ENCODE results near the gene HRK.

The HRK gene

DNA sequence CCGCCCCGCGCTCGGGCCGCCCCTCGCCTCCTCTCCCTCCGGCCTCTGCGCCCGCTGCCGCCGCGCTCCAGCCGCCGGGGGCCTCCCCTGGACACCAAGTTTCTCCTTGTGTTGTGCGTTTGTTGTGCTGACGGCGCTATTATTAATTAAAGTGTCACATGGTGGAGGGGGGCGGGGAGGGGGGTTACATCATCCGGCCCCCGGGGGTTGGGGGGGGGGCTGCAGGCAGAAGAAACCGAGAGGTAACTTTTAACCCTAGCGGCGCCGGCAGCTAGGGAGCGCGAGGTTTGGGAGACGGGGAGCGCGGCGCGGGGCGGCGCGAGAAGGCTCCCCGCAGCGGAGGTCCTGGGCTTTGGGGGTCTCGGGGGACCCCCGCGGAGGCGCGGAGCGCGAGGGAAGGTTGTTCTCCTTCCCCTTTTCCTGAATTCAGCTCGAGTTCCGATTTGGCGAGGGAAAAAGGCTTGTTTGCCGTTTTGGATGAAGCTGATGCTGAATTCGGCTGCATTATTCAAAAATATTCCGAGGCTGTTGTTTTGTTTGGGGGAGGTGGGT lies at the start of gene HRK:
HRK (minus strand) TSS at position 117 of the 552 bp plus-strand sequence. CDS start 134 bp downstream, outside the sequence.
- FAIRE-seq, result no peak
- peak; percentile 53 for DNase-seq (ENCODE audit: low spot score)

DNA sequence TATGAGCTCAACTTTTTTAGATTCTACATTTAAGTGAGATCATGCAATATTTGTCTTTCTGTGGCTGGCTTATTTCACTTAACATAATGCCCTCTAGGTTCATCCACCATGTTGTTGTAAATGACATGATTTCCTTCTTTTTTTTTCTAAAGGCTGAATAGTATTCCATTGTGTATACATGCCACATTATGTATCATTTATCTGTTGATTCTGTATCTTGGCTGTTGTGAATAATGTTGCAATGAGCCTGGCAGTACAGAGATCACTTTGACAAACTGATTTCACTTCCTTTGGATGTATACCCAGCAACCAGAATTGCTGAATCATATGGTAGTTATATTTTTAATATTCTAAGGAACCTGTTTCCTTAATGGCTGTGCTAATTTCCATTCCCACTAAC lies 48.6 kb upstream of the HRK start:
- FAIRE-seq (no peak), DNase-seq (ENCODE audit: low spot score) (no peak)

DNA sequence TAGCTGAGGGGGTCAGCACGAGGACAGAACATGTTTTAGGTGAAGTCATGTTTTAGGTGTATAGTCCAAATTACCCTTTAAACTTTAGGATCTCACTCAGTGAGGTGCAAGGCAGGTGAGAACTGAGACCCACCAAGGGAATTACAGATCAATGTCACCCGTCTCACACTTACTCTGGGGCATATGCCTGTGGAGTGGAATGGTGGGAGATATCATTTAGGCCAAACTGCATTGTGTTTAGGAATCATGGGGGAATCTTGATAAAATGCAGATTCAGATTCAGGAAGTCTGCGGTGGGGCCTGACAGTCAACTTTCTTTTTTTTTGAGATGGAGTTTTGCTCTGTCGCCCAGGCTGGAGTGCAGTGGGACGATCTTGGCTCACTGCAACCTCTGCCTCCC lies 47.3 kb upstream of the HRK start:
- FAIRE-seq, result no peak
- DNase-seq (ENCODE audit: low spot score), result no peak

DNA sequence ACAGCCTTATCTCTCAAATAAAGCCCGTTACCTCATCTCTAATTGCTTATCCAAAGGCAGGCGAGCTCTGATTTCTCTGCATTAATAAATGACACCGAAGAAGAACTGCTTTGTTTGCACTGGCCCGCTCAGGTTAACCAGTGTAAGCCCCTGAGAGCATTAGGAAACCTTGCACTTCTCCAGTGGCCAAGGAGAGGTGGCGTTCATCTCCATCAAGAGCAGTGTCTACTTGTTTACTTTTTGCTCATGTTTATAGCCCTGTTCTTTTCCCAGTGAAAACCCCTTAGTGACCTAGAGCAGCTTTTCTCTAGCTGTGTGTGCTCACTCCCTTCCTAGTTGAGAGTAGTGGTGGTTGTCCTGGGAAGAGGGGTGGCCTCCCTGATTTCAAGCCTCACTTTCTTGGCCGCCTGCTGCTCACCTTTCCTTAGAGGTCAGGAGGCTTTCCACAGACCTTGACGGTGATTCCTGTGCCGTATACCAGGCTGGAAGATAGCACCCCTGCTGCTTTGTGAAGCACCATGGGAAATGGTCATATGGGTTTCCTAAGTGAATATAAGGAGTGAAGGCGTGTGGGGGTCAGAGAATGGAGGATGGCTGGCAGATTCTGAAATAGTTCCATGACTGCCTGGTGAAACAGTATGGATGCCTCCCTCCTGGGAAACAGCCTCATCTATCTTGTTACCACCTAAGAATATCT lies 46.2 kb upstream of the HRK start:
- DNase-seq (ENCODE audit: low spot score) (no peak), FAIRE-seq (no peak)

DNA sequence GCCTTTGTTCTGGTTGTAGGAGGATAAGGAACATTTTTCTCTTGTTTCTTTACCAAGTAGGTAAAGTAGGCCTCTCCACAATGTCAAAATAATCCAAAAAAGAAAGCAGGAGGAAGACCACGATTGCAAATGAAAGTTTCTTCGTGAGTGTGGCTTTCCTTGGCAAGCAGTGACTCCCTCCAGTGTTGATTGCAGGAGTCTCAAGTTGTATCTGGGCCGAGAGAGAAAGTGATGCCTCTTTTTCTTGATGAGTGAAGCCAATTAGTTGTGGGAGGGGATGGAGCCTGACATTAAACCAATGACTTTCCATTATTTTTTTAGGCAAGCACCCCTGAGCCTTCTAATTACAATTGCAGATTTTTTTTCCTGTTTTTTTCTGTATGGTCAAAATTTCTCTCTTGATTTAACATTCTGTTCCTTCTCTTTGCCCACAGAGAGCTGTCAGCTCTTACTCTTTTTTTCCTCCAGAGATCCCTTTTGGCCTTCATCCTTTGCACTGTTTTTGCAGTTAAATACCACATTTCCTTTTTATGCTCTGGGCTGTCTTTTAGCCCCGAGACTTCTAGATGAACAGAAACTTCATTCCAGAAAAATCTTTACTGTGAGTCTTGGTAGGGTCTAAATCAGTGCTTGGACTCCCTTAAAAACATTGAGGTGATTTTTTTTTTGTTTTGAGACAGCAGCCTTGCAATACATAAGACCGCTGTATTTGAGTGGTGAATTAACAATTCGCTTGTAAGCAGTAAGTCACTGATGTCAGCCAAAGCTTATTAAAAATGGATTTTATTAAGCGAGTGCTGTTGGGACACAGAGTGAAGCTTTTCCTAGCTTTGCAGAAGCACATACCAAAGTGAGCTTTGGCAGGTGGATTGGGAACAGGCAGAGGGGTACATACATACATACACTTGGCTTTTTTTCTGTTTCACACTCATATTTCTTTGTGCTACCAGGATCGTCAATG lies 45.3 kb upstream of the HRK start:
- no peak for DNase-seq (ENCODE audit: low spot score)
- FAIRE-seq, result no peak

DNA sequence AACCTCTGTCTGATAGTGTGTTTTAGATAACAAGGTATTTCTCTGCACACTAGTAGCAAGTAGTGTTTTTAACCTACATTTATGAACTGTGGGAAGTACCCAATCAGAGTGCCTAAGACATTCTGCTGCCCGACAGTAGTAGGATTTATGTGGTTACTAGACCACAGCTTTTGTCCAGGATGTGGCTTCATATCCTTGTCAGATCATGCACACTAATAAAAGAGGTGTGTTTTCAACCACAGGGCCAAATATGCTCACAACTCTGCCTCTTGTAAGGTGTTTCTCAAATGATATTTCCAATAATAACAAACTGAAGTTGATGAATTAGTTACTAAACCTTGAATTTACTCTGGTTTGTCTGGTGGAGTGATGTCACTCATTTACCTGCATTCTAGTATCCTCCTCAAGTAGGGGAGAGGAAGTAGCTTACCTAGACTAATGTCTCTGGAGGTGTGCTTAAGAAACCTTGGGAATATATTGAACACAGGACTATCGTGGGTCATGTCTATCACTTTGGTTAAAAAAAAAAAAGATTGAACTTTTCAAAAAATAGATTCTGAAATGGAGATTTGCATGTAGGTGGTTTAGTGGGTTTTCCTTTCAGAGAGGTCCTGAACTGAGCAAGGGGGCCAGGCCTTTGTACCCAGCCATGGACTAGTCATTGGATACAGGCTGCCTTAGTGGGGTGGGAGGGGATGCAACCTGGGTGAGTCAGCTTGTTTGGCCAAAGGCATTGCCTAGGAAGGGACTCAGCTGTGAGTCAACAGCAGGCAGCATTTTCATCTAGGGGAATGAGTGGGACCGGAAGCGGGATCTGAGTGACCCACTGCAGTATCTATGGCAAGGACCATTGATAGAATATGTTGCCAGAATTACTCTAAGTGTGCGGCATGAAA lies 43.6 kb upstream of the HRK start:
- FAIRE-seq (peak; percentile 83), DNase-seq (ENCODE audit: low spot score) (peak; percentile 87)

DNA sequence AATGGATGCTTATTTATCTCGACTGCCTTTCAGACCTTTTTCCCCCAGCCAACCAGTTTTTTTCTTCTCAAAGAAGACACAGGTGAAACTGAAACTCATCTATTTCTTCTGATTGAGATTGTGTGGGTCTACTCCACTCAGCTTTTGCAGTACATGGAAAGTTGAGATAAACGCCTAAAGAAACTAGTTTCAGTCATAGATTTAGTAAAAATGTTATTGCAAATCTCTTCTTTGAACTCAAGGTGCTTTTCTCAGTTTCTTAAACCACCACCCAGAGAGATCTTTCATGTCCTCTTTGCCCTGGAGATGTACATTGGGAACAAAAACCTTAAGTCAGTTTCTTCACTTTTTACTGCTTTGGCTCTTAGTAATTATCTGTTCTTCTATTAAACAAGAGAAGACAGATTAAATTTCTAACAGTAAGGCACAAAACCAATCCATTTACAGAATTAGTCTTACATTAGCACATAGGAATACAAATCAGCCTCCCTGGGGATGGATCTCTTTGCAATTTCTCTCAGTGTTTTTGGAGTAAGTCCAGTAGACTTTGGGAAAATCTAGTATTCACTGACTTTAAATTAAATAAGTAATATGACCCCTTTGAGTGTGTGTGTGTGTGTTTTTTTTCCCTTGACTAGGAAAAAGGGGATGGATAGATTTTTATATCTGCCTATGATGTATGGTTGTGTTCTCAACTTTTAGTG lies 41.1 kb upstream of the HRK start:
- FAIRE-seq (no peak), DNase-seq (ENCODE audit: low spot score) (no peak)

DNA sequence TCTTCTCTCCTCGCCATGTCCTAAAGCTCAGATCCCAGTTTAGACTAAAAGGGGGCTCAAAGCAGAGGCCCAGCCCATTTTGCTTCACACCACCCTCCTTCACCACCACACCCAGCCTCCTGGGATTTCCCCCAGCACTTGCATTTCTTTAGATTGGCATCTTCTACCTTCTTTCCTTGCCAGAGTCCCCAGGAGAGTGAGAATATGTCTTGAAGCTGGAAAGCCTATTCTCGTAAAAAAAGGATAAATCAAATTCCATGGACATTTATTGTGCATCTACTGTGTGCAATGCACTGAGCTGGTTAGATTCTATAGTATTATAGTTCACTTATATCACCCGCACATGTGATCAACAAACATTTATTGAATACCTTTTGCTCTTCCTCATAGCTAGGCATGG lies 39.7 kb upstream of the HRK start:
- no peak for DNase-seq (ENCODE audit: low spot score)
- FAIRE-seq, result no peak

DNA sequence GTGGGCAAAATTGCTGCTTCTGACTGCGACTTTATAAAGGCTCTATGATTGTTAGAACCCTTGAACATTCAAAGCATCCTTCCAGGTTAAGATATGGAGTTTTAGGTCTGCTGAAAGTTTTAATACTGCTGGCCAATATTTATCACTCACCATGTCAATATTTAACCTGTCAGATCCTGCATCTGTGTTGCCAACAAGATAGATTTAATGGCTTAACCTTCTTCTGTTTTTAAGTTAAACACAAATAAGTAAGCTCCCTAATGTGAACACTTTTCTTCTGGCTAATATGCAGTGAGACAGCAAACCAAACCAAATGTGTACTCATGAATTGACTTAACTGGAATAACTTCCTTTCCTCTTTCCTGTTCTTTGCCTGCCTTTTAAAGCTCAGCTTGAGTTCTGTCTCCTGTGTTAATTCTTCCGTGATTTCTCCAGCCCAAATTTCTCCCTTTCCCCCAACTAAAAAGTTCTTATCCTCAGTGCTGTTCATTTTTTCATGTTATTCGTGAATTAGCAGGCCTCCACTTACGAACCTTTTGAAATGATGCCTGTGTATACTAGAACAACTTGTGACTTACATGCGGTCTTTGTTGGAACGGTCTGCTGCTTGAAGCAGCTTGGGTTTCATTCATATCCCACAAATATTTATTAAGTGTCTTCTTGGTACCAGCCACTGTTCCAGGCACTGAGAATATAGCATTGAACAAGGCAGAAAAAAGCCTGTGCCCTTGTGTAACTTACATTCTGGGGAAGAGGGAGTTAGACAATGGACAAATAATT lies 38.7 kb upstream of the HRK start:
- FAIRE-seq (no peak), DNase-seq (ENCODE audit: low spot score) (no peak)

DNA sequence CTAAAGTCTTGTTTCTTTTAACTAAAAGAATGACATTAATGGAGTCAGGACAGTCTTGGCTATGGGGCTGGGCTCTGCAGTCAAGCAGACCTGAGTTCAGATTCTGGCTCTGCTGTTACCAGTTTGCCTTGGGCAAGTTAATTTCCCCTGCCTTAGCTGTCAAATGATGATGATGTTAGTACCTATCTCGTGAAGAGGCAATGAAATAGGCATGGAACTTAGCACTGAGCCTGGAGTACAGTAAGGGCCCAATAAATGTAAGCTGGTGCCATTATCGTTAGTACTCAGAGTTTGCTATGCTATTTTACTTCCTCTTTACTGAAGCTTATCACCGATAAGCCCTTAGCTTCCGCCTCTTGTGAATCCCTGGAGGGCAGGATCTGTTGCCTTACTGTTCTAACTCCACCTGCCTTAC lies 38.0 kb upstream of the HRK start:
- DNase-seq (ENCODE audit: low spot score), result no peak
- no peak for FAIRE-seq

DNA sequence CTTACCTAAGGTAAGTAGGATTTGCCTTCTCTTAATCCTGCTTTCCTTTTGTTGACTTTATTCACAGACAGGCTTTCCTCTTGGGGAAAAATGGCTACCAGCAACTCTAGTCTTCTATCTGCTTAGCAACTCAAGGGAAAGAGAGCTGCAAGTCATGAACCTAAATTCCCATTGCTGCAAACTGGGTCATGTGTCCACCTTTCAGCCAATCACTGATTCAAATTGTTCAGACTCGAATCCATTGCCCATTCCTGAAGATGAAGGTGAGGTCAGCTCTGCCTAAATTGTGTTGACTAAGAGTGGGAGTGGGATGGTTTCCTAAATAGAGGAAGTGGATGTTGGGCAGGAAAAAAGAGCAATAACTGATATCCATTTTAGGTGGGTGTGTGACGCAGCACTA lies 37.2 kb upstream of the HRK start:
- FAIRE-seq (no peak), DNase-seq (ENCODE audit: low spot score) (no peak)

DNA sequence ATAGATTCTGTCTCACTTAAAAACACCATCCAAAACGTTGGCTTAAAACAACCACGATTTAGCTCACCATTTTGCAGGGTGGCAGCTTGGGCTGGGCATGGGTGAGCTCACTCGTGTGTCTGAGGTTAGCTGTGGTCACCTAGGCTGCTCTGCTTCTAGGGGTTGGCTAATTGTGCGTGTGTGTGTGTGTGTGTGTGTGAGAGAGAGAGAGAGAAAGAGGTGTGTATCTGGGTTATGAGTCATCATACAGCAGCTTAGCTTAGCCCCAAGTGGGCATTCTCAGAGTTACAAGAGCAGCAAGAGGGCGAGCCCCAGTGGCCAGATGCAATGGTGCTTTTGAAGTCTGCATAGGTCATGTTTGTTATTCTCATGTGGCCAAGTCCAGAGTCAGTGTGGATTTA lies 35.5 kb upstream of the HRK start:
- FAIRE-seq, result no peak
- DNase-seq (ENCODE audit: low spot score), result peak; percentile 90

DNA sequence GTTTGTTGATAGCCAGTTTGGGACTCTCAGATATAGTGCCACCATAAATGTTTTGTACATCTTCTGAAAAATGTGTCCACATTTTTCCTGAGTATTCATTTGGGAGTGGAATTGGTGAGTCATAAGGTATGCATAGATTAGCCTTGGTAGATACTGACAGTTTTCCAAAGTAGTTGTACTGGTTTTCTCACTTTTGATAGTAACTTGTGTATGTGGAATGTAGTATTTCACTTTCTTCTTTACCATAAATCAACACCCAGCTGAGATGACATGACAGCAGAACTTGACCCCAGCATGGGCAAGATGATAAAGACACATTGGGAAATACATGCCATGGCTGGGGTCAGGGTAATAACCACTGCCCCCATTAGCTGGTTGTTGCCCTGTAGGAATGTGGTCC lies 34.9 kb upstream of the HRK start:
- FAIRE-seq (no peak), DNase-seq (ENCODE audit: low spot score) (no peak)

DNA sequence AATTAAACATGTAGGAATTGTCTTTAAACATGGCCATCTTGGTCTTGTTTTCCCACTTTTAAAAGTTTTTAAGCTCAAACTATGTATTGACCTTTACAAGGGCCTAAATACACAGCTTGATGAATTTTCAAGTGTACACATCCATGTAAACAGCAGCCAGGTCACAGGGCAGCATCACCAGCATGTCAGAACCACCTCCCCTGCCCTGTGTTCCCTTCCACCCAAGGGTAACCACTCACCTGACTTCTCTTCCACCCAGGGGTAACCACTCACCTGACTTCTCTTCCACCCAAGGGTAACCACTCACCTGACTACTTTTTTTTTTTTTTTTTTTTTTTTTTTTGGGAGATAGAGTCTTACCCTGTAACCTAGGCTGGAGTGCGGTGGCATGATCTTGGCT lies 34.1 kb upstream of the HRK start:
- FAIRE-seq (no peak), DNase-seq (ENCODE audit: low spot score) (no peak)

DNA sequence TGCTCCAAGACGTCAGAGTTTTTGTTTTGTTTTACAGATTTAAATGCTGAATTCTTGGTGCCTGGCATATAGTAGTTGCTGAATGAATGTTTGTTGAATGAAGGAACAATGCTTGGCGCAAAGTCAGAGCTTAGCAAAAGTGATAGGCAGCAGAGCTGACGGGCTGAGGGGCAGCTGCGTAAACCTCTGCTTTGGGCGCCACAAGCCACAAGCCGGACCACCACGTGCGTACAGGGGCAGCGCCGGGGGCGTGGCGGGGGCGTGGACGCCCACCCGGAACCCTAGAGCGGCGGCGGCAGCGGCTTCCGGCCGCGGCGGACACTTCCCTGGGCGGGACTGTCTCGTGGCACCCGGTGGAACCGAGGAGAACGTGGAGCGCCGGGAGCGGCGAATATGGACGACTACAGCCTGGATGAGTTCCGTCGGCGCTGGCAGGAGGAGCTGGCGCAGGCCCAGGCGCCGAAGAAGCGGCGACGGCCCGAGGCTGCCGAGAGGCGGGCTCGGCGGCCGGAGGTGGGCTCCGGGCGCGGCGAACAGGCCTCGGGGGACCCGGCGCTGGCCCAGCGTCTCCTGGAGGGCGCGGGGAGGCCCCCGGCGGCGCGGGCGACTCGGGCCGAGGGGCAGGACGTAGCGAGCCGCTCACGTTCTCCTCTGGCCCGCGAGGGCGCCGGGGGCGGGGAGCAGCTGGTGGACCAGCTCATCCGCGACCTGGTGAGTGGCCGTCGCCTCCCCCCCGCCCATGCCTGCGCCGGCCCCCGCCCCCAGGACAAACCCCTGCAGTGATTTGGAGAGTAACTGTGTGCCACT lies 29.6 kb upstream of the HRK start, which contains the start of gene FBXW8:
FBXW8 (plus strand) TSS at position 306 of the 807 bp plus-strand sequence; CDS start at position 394, 88 bp downstream.
- DNase-seq (ENCODE audit: low spot score) (peak; percentile 89), FAIRE-seq (peak; percentile 85)

DNA sequence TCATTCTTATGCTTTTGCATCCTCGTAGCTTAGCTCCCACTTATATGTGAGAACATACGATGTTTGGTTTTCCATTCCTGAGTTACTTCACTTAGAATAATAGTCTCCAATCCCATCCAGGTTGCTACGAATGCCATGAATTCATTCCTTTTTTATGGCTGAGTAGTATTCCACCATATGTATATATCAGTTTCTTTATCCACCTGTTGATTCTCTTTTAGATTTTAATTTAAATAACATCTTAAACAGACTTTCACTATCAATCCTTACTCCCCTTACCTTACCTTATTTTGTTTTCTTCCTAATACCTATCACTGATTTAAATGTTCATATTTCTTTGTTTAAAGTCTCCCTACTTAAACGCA lies 29.0 kb upstream of the HRK start:
- DNase-seq (ENCODE audit: low spot score), result no peak
- FAIRE-seq, result no peak

DNA sequence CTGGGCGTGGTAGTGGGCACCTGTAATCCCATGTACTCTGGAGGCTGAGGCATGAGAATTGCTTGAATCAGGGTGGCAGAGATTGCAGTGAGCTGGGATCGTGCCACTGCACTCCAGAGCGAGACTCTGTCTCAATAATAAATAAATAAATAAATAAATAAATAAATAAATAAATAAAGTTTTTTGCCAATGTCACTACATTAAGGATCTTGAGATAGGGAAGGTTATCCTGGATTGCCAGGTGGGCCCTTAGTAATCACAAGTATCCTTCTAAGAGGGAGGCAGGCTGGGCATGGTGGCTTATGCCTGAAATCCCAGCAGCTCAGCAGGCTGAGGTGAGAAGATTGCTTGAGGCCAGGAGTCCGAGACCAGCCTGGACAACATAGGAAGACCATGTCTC lies 25.0 kb upstream of the HRK start:
- no peak for FAIRE-seq

DNA sequence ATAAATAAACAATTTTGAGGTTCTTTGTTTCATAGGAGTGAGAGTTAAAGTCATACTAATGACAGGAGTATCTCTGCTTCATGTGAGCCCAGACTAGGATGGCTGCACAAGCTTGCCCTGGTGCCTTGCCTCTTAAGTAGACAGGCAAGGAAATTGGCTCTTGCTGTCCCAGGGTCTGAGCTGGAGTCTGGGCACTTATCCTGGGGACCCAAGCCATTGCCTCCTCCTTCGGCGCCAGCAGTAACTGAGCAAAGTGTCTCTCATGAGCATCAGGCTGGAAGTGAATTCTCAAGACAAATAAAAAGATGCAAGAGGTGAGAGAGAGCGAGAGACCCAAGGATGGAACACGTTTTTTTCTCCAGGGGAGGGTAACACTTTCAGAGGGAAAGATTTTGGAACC lies 22.6 kb upstream of the HRK start:
- FAIRE-seq, result no peak
- no peak for DNase-seq (ENCODE audit: low spot score)

More for the DNA sequence above, 25.0 kb upstream of the HRK start:
- DNase-seq (ENCODE audit: low spot score), result no peak

DNA sequence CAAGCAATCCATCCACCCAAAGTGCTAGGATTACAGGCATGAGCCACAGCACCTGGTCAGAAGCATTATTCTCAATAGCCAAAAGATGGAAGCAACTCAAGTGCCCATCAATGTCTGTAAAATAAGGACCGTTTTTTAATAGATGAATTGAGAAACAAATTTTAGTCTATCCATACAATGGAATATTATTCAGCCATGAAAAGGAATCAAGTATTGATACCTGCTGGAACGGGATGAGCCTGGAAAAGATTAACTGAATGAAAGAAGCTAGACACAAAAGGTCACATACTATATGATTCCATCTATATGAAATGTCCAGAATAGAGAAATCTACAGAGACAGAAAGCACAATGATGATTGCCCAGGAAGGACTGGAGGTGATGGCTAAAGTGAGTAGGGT lies 20.4 kb upstream of the HRK start:
- no peak for DNase-seq (ENCODE audit: low spot score)
- FAIRE-seq, result no peak

Measured in urothelium cell line (cell line).